Glomerular visceral epithelial cell (primary cell): ENCODE results near the gene GANAB.
"Not testable (repeated sequence)": the region's sequence is repeated elsewhere in the genome, so short reads cannot be mapped to it uniquely, and the experiment has no call there.

Source experiments
- DNase-seq: peaks from one replicate; pipeline ENCODE4 v3.0.0-alpha.2; 2016; ENCODE audit errors: extremely low spot score

GANAB gene

GRCh38 chr11:62667460-62667859, 21.0 kb upstream of the GANAB start:
- DNase-seq = no peak

DNA sequence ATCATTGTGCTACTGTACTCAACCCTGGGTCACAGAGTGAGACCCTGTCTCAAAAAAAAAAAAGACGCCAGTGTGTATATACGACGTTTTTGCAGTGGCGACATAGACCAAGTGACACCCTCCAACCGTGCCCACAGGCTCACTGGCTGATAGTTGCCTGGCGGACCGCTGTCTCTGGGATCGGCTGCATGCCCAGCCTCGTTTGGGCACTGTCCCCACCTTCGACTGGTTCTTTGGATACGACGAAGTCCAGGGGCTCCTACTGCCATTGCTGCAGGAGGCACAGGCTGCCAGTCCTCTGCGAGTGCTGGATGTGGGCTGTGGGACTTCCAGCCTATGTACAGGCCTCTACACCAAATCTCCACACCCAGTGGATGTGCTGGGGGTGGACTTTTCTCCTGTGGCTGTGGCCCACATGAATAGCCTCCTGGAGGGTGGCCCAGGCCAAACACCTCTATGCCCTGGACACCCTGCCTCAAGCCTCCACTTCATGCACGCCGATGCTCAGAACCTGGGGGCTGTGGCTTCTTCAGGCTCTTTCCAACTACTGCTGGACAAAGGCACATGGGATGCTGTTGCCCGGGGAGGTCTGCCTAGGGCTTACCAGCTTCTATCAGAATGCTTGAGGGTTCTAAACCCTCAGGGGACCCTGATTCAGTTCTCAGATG, 20.0 kb upstream of the GANAB start:
- DNase-seq = no peak

GRCh38 chr11:62665599-62666258, 19.3 kb upstream of the GANAB start:
- DNase-seq = peak; percentile 63

GRCh38 chr11:62665075-62665598, 18.7 kb upstream of the GANAB start, which contains the start of the genes C11orf98 and CSKMT:
C11orf98 (minus strand) TSS chr11:62665210; CDS start chr11:62665169, 41 bp downstream.
CSKMT (plus strand) TSS chr11:62665312; CDS start chr11:62665880, 568 bp downstream.
- peak; percentile 96 for DNase-seq

GRCh38 chr11:62664405-62665074, 18.1 kb upstream of the GANAB start:
- DNase-seq = peak; percentile 63

GRCh38 chr11:62656796-62657429, 10.5 kb upstream of the GANAB start:
- DNase-seq = no peak

- no peak for DNase-seq
These were observed 7.9 kb upstream of the GANAB start for GRCh38 chr11:62654297-62654696.

- DNase-seq = no peak
These were observed 6.0 kb upstream of the GANAB start for GRCh38 chr11:62652161-62653006.

GRCh38 chr11:62650283-62650682, 3.9 kb upstream of the GANAB start:
- not testable (repeated sequence) for DNase-seq

GRCh38 chr11:62649486-62649885, 3.1 kb upstream of the GANAB start:
- no peak for DNase-seq

- DNase-seq = no peak
These were observed 2.6 kb upstream of the GANAB start for GRCh38 chr11:62648967-62649364.

GRCh38 chr11:62648185-62648966, 2.0 kb upstream of the GANAB start:
- DNase-seq = no peak

DNA sequence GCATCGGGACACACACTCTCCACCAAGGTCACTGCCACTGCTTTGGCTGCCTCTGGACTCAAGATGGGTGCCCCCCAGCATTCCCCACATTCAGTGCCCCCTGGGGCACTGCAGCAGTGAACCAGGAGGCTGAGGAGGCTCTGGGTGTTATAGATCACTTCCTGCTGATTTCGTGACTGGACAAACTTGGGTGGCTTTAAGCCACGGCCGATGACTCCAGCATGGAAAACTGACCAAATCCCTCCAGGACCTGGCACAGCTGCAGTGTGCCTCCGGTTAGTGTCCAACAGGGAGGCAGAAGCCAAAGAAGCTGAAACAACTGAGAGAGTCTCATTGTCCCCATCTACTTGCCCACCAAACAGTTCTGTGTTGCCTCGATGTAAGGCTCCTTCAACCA, 1.2 kb upstream of the GANAB start:
- no peak for DNase-seq

DNA sequence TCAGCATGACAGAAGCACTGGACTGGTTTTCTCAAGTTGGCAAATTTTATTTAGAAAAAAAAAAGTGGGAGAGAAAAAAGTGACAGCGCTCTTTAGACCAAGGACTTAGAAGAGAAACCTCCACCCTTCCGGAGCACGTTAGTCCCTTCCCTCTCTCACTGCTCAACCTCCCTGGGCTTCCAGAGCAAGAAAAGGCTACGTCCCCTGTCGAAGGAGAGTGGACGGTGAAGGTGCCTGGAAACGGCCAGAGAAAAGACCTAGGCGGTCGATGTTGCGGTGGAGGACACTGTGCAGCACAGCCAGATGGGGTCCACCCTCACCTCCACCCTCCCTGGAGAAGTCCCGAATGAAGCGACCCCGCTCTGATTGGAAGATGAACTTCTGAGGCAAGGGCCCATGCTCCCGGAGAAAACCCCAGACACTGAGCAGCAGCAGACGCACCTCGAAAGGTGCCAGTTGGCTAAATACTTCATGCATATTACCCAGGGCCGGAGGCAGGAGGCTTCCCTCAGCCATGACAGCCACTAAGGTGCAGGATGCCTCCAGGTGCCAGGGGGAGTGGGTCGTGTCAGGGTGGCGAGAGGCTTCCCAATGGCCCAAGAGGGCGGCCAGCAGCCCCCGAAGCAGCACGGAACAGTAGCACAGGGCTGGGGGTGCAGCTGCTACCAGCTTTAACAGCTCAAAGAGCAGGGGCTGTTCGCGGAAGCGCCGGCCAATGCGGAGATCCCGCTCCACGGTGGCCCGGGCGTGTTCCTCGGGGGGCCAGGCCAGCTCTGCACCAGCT, 604 bp upstream of the GANAB start:
- no peak for DNase-seq

DNA sequence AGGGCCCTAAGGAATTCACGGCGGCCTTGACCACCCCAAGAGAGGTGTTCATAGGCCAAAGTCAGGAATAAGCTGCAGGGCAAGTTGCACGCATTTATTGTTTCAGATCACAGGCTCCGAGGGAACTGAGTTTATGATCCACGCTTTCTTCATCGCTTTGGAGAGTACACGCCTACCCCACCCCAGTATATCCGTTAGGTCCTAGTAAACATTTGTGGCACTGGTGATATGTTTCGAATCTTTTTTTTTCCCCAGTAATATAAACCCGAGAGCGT, 805 bp downstream of the GANAB start:
- DNase-seq = no peak

DNA sequence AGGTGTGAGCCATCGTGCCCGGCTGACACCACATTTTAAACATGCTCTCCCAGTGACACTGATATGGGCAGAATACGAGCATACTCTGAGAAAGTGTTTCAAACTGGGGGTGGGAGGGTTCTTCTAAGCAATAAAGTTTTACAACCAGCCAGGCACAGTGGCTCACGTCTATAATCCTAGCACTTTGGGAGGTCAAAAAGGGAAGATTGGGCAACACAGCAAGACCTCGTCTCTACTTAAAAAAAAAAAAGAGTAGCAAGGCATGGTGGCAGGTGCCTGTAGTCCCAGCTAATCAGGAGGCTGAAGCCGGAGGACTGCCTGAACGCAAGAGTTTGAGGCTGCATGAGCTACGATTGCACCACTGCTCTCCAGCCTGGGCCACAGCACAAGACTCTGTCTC, 2.2 kb downstream of the GANAB start:
- DNase-seq = no peak

DNA sequence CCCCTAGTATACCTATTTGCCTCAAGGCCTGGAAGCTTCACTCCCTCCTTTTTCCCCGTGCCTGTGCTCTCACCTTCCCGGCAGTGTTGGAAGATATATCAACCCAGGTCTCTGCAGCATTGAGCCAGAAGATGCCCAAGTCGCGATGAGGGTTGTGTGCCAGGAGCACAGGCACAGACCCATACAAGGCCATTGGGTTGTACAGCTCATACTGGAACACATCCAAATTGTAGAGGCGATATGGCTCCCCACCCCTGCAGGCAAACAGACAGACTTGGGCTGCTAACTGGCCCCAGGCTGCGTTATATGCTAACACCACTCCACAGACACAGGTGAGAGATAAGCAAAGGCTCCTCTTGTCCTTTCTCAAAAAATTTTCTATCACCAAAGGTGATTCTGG, 13.9 kb downstream of the GANAB start:
- no peak for DNase-seq

- DNase-seq = no peak
These were observed 18.7 kb downstream of the GANAB start for GRCh38 chr11:62627713-62628112.

DNA sequence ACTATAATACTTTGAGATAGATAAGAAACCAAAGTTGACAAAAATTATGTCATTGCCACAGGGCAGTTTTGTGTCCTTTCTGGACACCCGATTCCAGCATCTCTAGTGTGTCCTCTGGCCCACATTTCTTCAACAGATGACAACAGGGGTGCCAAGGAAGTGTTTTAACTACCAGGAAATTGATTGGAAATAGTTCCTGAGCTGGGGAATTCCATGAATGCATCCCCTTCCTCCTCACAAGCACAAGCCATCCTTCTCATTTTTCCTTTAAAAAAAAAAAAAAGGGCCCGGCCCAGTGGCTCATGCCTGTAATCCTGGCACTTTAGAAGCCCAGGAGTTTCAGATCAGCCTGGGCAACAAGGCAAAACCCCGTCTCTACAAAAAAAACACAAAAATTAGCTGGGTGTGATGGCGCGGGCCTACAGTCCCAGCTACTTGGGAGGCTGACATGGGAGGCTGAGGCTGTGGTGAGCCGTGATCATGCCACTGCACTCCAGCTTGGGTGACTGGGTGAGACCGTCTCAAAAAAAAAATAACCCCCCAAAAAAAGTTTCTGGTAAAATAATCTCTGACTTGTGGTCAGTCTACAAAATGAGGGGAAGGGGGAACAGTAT, 23.8 kb downstream of the GANAB start:
- no peak for DNase-seq
